ENCODE data around the gene COL27A1.

The COL27A1 gene

GRCh38 chr9:114165407-114166102 is 10.2 kb downstream of the COL27A1 start:
- Histone ChIP-seq H3K4me3 (ENCODE audit: low read depth, low read length, poor library complexity, severe bottlenecking) (no peak overlapping the region), H3K36me3 (ENCODE audit: insufficient read depth, low read length) (no peaks in the 10 kb centered on the region), H4K20me1 (ENCODE audit: insufficient read depth, low read length) (no peaks in the 10 kb centered on the region), H3F3A (ENCODE audit: insufficient read depth, low read length) (no peaks in the 10 kb centered on the region), H3K9ac (ENCODE audit: low read length) (no peak overlapping the region), H2AFZ (ENCODE audit: low read length) (no peak overlapping the region), H3K9me2 (ENCODE audit: low read depth, low read length) (no peaks in the 10 kb centered on the region), H3K4me1 (ENCODE audit: insufficient read depth, low read length, severe bottlenecking) (no peaks in the 10 kb centered on the region), H3K9me3 (ENCODE audit: low read length) (no peaks in the 10 kb centered on the region), H3K27me3 (ENCODE audit: insufficient read depth, low read length) (no peaks in the 10 kb centered on the region), H3K4me2 (ENCODE audit: low read length) (no peak overlapping the region), H3K79me2 (ENCODE audit: insufficient read depth, low read length) (no peaks in the 10 kb centered on the region), H3K27ac (ENCODE audit: low read depth, low read length, poor library complexity, severe bottlenecking) (no peak overlapping the region)
- TF ChIP-seq CTCF (IDR thresholded peaks at IDR 0.05; ENCODE audit: low read length) (no peak), EZH2 (IDR thresholded peaks at IDR 0.05; ENCODE audit: borderline replicate concordance, low read length) (no peak)

GRCh38 chr9:114166103-114166470 is 10.8 kb downstream of the COL27A1 start:
- Histone ChIP-seq H4K20me1 (ENCODE audit: insufficient read depth, low read length) (no peaks in the 10 kb centered on the region), H3K79me2 (ENCODE audit: insufficient read depth, low read length) (no peaks in the 10 kb centered on the region), H3K36me3 (ENCODE audit: insufficient read depth, low read length) (no peaks in the 10 kb centered on the region), H3F3A (ENCODE audit: insufficient read depth, low read length) (no peaks in the 10 kb centered on the region), H3K4me3 (ENCODE audit: low read depth, low read length, poor library complexity, severe bottlenecking) (no peak overlapping the region), H2AFZ (ENCODE audit: low read length) (no peak overlapping the region), H3K4me2 (ENCODE audit: low read length) (no peak overlapping the region), H3K9ac (ENCODE audit: low read length) (no peak overlapping the region), H3K9me2 (ENCODE audit: low read depth, low read length) (no peaks in the 10 kb centered on the region), H3K9me3 (ENCODE audit: low read length) (no peaks in the 10 kb centered on the region), H3K27ac (ENCODE audit: low read depth, low read length, poor library complexity, severe bottlenecking) (no peak overlapping the region), H3K27me3 (ENCODE audit: insufficient read depth, low read length) (no peaks in the 10 kb centered on the region), H3K4me1 (ENCODE audit: insufficient read depth, low read length, severe bottlenecking) (no peaks in the 10 kb centered on the region)
- TF ChIP-seq CTCF (IDR thresholded peaks at IDR 0.05; ENCODE audit: low read length): no peak
- no peak for TF ChIP-seq EZH2 (IDR thresholded peaks at IDR 0.05; ENCODE audit: borderline replicate concordance, low read length)

- Histone ChIP-seq H3K27ac (ENCODE audit: low read depth, low read length, poor library complexity, severe bottlenecking) (no peak overlapping the region), H3K79me2 (ENCODE audit: insufficient read depth, low read length) (no peaks in the 10 kb centered on the region), H3F3A (ENCODE audit: insufficient read depth, low read length) (no peaks in the 10 kb centered on the region), H3K9me3 (ENCODE audit: low read length) (no peaks in the 10 kb centered on the region), H2AFZ (ENCODE audit: low read length) (no peak overlapping the region), H3K9ac (ENCODE audit: low read length) (no peak overlapping the region), H4K20me1 (ENCODE audit: insufficient read depth, low read length) (no peaks in the 10 kb centered on the region), H3K4me3 (ENCODE audit: low read depth, low read length, poor library complexity, severe bottlenecking) (no peak overlapping the region), H3K27me3 (ENCODE audit: insufficient read depth, low read length) (no peaks in the 10 kb centered on the region), H3K36me3 (ENCODE audit: insufficient read depth, low read length) (no peaks in the 10 kb centered on the region), H3K4me2 (ENCODE audit: low read length) (no peak overlapping the region), H3K4me1 (ENCODE audit: insufficient read depth, low read length, severe bottlenecking) (no peaks in the 10 kb centered on the region), H3K9me2 (ENCODE audit: low read depth, low read length) (no peaks in the 10 kb centered on the region)
- no peak for TF ChIP-seq CTCF (IDR thresholded peaks at IDR 0.05; ENCODE audit: low read length)
- no peak for TF ChIP-seq EZH2 (IDR thresholded peaks at IDR 0.05; ENCODE audit: borderline replicate concordance, low read length)
These were observed 11.6 kb downstream of the COL27A1 start for GRCh38 chr9:114166614-114167572.

Data from OCI-LY1 (cell line).